Activated CD4-positive, alpha-beta memory T cell treated with anti-CD3 and anti-CD28 coated beads for 36 hours (primary cell): Measurements from ENCODE around the gene UBE3D. TPM values are rescaled to one million over a fixed set of nuclear protein-coding genes. Genes with fewer than 3 reads are reported as not detected.
"Not testable (repeated sequence)": the region's sequence is repeated elsewhere in the genome, so short reads cannot be mapped to it uniquely, and the experiment has no call there.

Experiments used
- CTCF ChIA-PET: fragments of 350-600 bp; sonication (Branson Sonifier 250); formaldehyde crosslinking; loops from one replicate; lab custom pipeline; 2021; ENCODE audit warnings: antibody characterized with exemption, inconsistent platforms; lab: Charles Lee
- POLR2A ChIA-PET: fragments of 350-600 bp; sonication (Branson Sonifier 250); formaldehyde crosslinking; loops from one replicate; lab custom pipeline; 2021; ENCODE audit warnings: antibody characterized with exemption; lab: Charles Lee
- DNase-seq: peaks from one replicate; pipeline ENCODE4 v3.0.0-alpha.2; 2020
- H3K27ac Mint-ChIP-seq: one replicate; pipeline ENCODE4 v1.8.0; 2021; ENCODE audit warnings: mixed read lengths
- H3K27me3 Mint-ChIP-seq: one replicate; pipeline ENCODE4 v1.8.0; 2021; ENCODE audit warnings: mixed read lengths
- H3K36me3 Mint-ChIP-seq: one replicate; pipeline ENCODE4 v1.8.0; 2021; ENCODE audit warnings: mixed read lengths
- H3K4me1 Mint-ChIP-seq: one replicate; pipeline ENCODE4 v1.8.0; 2021; ENCODE audit warnings: low read depth, mixed read lengths
- H3K4me3 Mint-ChIP-seq: one replicate; pipeline ENCODE4 v1.8.0; 2021; ENCODE audit warnings: mild to moderate bottlenecking, mixed read lengths
- H3K9me3 Mint-ChIP-seq: one replicate; pipeline ENCODE4 v1.8.0; 2021; ENCODE audit warnings: mixed read lengths
- intact Hi-C: fragments of 100-400 bp; cut with micrococcal nuclease; formaldehyde crosslinking; loops from one replicate; pipeline ENCODE4 v1.15.1; 2023
- total RNA-seq, 2 experiments: library from RNA; stranded (reverse); gene quantifications; one replicate each; pipeline ENCODE4 v1.2.3, GENCODE V29; 2021

Gene UBE3D
- total RNA-seq, 2 experiments from 2014 or later = 5.2 to 6.3 TPM

DNA sequence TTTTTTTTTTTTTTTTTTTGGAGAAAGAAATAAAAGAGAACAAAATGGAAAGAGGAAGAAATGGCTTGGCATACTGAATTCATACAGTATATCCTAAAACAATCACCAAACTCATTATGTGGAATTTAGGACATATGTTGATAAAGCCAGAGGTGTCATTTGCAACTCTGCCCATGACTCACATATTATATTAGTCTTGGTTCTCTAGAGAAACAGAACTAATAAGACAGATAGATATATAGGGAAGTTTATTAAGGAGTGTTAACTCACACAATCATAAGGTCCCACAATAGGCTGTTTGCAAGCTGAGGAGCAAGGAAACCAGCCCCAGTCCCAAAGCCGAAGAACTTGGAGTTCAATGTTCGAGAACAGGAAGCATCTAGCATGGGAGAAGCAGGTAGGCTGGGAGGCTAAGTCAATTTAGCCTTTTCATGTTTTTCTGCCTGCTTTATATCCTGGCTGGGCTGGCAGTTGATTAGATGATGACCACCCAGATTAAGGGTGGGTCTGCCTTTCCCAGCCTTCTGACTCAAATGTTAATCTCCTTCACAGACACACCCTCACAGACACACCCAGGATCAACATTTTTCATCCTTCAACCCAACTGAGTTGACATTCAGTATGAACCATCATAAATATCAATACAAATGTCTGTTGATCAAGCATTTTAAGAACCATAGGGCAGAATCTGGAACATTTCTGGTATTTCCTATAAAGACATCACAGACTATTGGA lies 102.3 kb downstream of the UBE3D start:
- Mint-ChIP-seq H3K27me3 (no peaks in the 10 kb centered on the region), H3K4me1 (no peaks in the 10 kb centered on the region), H3K36me3 (peaks cover 10% of the 10 kb centered on the region), H3K4me3 (no peak overlapping the region), H3K27ac (no peak overlapping the region), H3K9me3 (no peaks in the 10 kb centered on the region)
- ChIA-PET CTCF (interaction anchor here (0.6 kb wide), 1 partner anchor 1093 kb away, joined by 3 read pairs; no protein-coding TSS in a partner anchor), POLR2A (no interaction called here)
- intact Hi-C loops = no loop called here
- DNase-seq = no peak

DNA sequence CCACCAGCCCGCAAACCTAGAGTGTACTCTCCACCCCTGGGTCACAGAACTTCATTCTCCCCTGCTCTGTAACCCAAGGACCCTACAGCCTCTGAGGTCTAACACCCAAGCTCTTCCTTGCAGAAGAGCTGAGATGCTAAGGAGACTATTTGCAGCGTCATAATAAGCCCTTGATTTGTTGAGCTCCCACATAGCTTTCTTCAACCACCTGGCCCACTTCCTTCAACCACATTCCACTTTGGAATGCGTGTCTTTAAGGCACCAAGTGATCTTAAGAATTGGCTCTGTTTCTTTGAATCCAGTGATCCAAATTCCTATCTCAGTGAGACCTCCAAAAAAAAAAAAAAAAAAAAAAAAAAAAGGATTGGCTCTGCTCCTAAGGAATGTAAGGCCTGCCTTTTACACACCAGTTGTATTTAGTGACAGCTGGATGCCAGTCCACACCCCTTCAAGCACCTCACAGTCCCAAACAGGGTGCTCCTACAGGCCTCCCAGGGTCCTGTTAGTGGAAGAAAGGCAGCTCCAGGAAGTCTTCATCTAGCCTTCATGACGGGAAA lies 106.2 kb downstream of the UBE3D start:
- intact Hi-C loops = no loop called here

DNA sequence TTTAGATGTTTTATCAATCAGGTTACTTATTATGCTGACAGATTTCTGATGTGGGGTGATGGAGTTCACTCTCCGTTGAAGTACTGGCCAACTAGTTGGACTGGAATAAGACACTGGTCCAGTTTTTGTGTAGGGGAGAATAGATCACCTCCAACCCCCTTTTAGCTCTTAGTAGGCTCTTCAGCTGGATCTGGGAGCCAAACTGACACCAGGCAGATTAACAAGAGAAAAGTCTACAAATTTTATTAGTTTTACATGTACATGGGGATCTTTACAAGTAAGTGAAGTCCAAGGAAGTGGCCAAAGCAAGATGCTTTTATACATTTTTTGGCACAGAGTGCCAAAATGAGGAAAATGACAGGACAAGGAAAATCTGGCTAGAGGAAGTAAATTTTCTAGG lies 107.1 kb downstream of the UBE3D start:
- H3K4me1 Mint-ChIP-seq = no peaks in the 10 kb centered on the region
- H3K36me3 Mint-ChIP-seq = peaks cover 13% of the 10 kb centered on the region
- no peak overlapping the region for H3K27ac Mint-ChIP-seq
- no peak overlapping the region for H3K4me3 Mint-ChIP-seq
- CTCF ChIA-PET = no interaction called here
- no peak for DNase-seq
- H3K9me3 Mint-ChIP-seq = no peaks in the 10 kb centered on the region
- POLR2A ChIA-PET = no interaction called here
- intact Hi-C loops = no loop called here
- H3K27me3 Mint-ChIP-seq = no peaks in the 10 kb centered on the region

More for the DNA sequence above, 106.2 kb downstream of the UBE3D start:
- ChIA-PET CTCF (no interaction called here), POLR2A (no interaction called here)
- no peak overlapping the region for H3K4me3 Mint-ChIP-seq
- H3K36me3 Mint-ChIP-seq = peaks cover 12% of the 10 kb centered on the region
- H3K9me3 Mint-ChIP-seq = no peaks in the 10 kb centered on the region
- no peaks in the 10 kb centered on the region for H3K4me1 Mint-ChIP-seq
- H3K27me3 Mint-ChIP-seq = no peaks in the 10 kb centered on the region
- DNase-seq = no peak
- no peak overlapping the region for H3K27ac Mint-ChIP-seq

DNA sequence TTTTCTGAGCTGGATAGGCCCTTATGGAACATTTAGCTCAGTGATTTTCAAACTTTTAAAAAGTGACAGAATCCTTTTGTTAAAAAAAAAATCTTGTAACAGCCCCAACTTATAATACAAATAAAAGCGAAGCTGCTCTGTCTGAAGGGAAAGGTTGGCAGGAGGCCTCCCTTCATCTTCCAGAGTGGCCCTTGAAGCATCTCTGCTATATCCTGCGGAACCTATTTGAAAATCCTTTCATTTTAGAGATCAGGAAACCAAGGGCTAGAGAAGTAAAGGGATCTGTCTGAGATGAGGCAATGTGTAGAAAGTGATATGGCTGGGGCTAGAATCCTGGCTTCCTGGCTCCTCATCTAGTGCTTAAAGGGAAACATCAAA lies 107.8 kb downstream of the UBE3D start:
- Mint-ChIP-seq H3K9me3 (no peaks in the 10 kb centered on the region), H3K4me3 (no peak overlapping the region), H3K36me3 (peaks cover 14% of the 10 kb centered on the region), H3K4me1 (no peaks in the 10 kb centered on the region), H3K27ac (no peak overlapping the region), H3K27me3 (no peaks in the 10 kb centered on the region)
- CTCF ChIA-PET = no interaction called here
- DNase-seq = no peak
- POLR2A ChIA-PET = no interaction called here
- intact Hi-C loops = no loop called here

DNA sequence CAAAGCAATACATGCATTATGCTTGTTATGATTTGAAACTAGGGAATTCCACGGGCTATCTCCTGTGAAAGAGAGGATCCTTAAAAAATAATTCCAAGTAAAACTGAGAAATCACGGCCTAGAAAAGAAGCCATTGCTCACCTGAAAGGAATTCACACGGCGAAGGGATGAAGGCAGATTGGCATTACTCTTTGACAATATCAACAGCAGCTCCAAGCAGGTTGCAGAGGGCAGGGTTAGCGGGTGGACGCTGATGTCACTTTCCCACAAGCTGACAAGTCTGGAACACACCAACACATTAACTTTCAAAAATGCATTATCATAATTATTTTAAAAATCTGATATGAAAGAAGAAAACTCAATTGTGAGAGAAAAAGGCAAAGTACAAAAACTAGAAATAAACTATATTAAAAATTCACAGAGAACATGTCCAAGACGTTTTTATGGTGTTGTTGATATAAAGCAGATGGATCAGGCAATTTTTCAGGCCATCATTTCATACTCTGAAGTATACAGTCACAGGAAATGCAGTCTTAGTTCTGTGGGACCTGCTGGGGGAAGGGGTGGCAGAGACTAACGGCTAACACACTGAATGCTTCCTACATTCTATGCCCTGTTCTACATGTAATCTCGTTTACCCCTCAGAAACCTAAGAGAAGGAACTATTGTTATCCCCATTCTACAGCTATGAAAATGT lies 108.3 kb downstream of the UBE3D start:
- peaks cover 14% of the 10 kb centered on the region for H3K36me3 Mint-ChIP-seq
- H3K4me3 Mint-ChIP-seq = no peak overlapping the region
- POLR2A ChIA-PET = no interaction called here
- H3K4me1 Mint-ChIP-seq = no peaks in the 10 kb centered on the region
- DNase-seq = no peak
- H3K27me3 Mint-ChIP-seq = no peaks in the 10 kb centered on the region
- CTCF ChIA-PET = no interaction called here
- intact Hi-C loops = no loop called here
- no peaks in the 10 kb centered on the region for H3K9me3 Mint-ChIP-seq
- H3K27ac Mint-ChIP-seq = no peak overlapping the region

DNA sequence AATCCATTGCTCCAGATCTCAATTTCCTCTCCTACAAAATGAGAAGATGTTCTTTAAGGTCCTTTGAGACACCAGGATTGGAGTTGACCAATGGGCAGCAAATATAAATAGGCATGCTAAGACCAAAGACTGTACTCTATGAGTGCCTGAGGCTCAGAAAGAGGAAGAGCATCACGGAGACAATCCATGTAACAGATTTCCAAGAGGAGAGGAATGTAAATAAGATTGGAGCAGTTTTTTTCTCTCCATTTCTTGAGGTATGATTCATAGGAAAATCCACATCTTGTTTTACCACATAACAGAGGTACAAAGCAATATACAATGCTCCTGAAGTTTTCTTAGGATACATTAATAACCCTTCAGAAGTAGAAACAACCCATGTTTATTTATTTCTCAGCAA lies 109.8 kb downstream of the UBE3D start:
- ChIA-PET CTCF (no interaction called here), POLR2A (no interaction called here)
- Mint-ChIP-seq H3K9me3 (no peaks in the 10 kb centered on the region), H3K4me1 (no peaks in the 10 kb centered on the region), H3K4me3 (no peak overlapping the region), H3K36me3 (peaks cover 17% of the 10 kb centered on the region), H3K27ac (no peak overlapping the region), H3K27me3 (no peaks in the 10 kb centered on the region)
- intact Hi-C loops = no loop called here
- DNase-seq = no peak

DNA sequence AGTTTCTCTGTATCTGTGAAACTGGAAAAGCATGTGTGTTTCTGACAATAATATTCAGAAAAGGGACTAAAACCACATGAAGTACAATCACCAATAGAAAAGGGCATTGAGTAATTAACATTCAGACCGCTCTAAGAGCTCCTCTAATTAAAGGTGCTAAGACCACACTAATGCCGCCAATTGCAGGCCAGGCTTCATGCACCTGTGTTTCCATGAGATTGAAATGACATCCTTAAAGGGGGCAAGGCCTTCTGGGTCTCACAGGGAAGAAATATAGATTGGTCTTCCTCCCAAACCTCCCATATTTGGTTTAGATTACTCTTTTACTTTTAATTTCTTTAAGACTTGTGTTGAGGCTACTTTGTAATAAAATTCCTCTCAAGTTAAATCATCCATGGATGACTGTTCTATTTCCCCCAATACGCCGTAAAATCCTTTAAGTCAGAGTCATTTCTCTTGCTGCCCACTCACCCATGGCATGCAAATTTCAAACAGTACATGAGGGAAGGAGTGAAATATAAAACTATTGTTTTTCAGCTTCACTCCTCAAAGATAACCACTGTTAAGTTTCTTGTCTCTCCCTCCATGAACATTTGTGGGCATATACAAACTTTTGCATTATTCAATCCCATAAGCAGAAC lies 110.6 kb downstream of the UBE3D start:
- POLR2A ChIA-PET = no interaction called here
- H3K4me3 Mint-ChIP-seq = no peak overlapping the region
- CTCF ChIA-PET = no interaction called here
- H3K27me3 Mint-ChIP-seq = no peaks in the 10 kb centered on the region
- no peak overlapping the region for H3K27ac Mint-ChIP-seq
- intact Hi-C loops = no loop called here
- H3K36me3 Mint-ChIP-seq = peaks cover 23% of the 10 kb centered on the region
- H3K9me3 Mint-ChIP-seq = no peaks in the 10 kb centered on the region
- DNase-seq = no peak
- H3K4me1 Mint-ChIP-seq = no peaks in the 10 kb centered on the region

DNA sequence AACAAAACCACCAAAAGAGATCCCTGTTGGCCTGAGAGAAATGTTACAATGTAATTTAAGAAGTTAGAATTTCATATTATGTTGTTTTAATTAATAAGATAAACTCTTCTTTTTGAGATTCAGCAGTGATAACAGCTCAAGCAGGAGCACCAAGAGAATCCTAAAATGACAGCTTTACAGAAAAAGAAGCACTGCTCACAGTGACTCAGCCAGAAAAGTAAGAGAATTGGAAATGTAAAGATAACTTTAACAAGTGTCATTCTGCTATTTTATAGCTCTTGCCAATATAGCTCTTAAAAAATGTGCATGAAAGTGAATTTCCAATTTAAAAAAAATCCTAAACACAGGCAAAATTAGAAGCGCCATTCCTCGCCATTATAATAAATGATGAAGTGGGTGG lies 111.3 kb downstream of the UBE3D start:
- H3K27ac Mint-ChIP-seq = no peak overlapping the region
- peaks cover 29% of the 10 kb centered on the region for H3K36me3 Mint-ChIP-seq
- no peak for DNase-seq
- ChIA-PET POLR2A (no interaction called here), CTCF (no interaction called here)
- H3K27me3 Mint-ChIP-seq = no peaks in the 10 kb centered on the region
- no peaks in the 10 kb centered on the region for H3K4me1 Mint-ChIP-seq
- intact Hi-C loops = no loop called here
- H3K9me3 Mint-ChIP-seq = peaks cover 6% of the 10 kb centered on the region
- H3K4me3 Mint-ChIP-seq = no peak overlapping the region

DNA sequence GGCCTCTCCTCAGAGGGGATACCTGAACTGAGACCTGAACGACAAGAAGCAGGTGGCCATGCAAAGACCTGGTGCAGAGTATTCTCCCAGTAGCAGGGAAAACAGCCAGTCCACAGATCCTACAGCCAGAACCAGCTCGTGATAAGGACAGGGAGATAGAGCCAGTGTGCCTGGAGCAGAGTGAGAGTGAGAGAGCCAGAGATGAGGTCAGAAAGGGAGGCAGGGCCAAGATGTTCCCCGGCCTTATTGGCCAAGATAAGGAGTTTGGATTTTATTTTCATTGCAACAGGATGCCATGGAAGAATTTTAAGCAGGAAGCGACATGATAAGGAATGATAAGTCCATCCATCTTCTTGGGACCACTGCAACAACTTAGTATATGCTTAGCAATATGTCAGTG lies 111.8 kb downstream of the UBE3D start:
- POLR2A ChIA-PET = no interaction called here
- Mint-ChIP-seq H3K27ac (no peak overlapping the region), H3K4me3 (no peak overlapping the region), H3K36me3 (peaks cover 31% of the 10 kb centered on the region), H3K27me3 (no peaks in the 10 kb centered on the region), H3K9me3 (peaks cover 6% of the 10 kb centered on the region), H3K4me1 (no peaks in the 10 kb centered on the region)
- no peak for DNase-seq
- intact Hi-C loops = no loop called here
- CTCF ChIA-PET = no interaction called here

DNA sequence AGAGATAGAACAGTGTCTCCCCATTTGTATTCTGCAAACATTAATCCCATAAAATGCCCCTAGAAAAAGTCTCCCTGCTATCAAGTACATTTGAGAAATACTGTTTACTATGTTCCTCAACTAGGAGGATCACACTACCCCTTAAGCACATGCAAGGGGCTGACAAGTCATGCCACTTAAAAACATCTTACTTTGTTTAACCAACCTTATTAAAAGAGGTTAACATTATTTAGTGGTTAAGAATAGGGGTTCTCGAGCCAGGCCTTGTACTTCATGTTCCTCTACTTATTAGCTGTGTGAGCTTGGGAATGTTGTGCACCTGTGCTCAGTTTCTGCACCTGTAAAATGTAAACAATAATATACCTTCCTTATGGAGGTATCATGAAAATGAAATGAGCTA lies 113.7 kb downstream of the UBE3D start:
- Mint-ChIP-seq H3K27me3 (no peaks in the 10 kb centered on the region), H3K27ac (no peak overlapping the region), H3K4me1 (peaks cover 6% of the 10 kb centered on the region), H3K9me3 (peaks cover 6% of the 10 kb centered on the region), H3K36me3 (peaks cover 42% of the 10 kb centered on the region), H3K4me3 (no peak overlapping the region)
- intact Hi-C loops = no loop called here
- POLR2A ChIA-PET = interaction anchor here (0.7 kb wide), 1 partner anchor 75 kb away, joined by 3 read pairs; no protein-coding TSS in a partner anchor
- DNase-seq = no peak
- CTCF ChIA-PET = no interaction called here

DNA sequence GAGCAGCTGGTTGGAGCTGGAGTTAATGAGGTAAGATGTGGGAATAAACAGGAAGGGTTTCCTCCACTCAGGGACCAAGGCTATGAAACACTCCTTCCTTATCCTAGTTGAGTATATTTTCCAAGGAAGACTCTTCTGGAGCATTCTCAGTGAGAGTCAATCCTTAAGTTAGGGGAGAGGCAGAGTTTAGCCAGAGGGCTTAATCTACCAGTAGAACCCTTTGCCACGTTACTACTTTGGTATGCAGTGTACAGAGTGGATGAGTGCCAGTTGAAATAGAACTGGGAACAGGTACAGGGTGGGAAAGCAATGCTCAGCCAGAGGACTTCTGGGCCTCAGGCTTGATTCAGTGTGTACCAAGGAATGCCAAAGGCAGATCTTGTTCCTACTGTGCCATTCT lies 114.3 kb downstream of the UBE3D start:
- no peak for DNase-seq
- H3K9me3 Mint-ChIP-seq = peaks cover 6% of the 10 kb centered on the region
- H3K27ac Mint-ChIP-seq = no peak overlapping the region
- ChIA-PET POLR2A (no interaction called here), CTCF (no interaction called here)
- intact Hi-C loops = no loop called here
- H3K36me3 Mint-ChIP-seq = peaks cover 44% of the 10 kb centered on the region
- H3K27me3 Mint-ChIP-seq = no peaks in the 10 kb centered on the region
- H3K4me1 Mint-ChIP-seq = peaks cover 12% of the 10 kb centered on the region
- no peak overlapping the region for H3K4me3 Mint-ChIP-seq

DNA sequence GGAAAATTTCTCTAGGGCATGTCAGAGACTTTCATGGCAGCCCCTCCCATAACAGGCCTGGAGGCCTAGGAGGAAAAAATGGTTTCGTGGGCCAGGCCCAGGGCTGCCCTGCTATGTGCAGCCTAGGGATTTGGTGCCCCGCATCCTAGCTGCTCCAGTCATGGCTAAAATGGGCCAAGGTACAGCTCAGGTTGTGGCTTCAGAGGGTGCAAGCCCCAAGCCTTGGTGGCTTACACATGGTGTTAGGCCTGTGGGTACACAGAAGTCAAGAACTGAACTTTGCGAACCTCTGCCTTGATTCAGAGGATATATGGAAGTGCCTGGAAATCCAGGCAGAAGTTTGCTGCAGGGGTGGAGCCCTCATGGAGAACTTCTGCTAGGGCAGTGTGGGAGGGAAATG lies 134.7 kb downstream of the UBE3D start:
- H3K4me1 Mint-ChIP-seq, CTCF ChIA-PET, H3K27me3 Mint-ChIP-seq, H3K4me3 Mint-ChIP-seq, intact Hi-C loops, POLR2A ChIA-PET, DNase-seq, H3K27ac Mint-ChIP-seq: not testable (repeated sequence)
- H3K9me3 Mint-ChIP-seq = peaks cover 35% of the 10 kb centered on the region
- peaks cover 53% of the 10 kb centered on the region for H3K36me3 Mint-ChIP-seq
